ENCODE results near the gene SLC39A10.
"Not testable (repeated sequence)": the region's sequence is repeated elsewhere in the genome, so short reads cannot be mapped to it uniquely, and the experiment has no call there.

Gene SLC39A10, protein sequence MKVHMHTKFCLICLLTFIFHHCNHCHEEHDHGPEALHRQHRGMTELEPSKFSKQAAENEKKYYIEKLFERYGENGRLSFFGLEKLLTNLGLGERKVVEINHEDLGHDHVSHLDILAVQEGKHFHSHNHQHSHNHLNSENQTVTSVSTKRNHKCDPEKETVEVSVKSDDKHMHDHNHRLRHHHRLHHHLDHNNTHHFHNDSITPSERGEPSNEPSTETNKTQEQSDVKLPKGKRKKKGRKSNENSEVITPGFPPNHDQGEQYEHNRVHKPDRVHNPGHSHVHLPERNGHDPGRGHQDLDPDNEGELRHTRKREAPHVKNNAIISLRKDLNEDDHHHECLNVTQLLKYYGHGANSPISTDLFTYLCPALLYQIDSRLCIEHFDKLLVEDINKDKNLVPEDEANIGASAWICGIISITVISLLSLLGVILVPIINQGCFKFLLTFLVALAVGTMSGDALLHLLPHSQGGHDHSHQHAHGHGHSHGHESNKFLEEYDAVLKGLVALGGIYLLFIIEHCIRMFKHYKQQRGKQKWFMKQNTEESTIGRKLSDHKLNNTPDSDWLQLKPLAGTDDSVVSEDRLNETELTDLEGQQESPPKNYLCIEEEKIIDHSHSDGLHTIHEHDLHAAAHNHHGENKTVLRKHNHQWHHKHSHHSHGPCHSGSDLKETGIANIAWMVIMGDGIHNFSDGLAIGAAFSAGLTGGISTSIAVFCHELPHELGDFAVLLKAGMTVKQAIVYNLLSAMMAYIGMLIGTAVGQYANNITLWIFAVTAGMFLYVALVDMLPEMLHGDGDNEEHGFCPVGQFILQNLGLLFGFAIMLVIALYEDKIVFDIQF

DNA sequence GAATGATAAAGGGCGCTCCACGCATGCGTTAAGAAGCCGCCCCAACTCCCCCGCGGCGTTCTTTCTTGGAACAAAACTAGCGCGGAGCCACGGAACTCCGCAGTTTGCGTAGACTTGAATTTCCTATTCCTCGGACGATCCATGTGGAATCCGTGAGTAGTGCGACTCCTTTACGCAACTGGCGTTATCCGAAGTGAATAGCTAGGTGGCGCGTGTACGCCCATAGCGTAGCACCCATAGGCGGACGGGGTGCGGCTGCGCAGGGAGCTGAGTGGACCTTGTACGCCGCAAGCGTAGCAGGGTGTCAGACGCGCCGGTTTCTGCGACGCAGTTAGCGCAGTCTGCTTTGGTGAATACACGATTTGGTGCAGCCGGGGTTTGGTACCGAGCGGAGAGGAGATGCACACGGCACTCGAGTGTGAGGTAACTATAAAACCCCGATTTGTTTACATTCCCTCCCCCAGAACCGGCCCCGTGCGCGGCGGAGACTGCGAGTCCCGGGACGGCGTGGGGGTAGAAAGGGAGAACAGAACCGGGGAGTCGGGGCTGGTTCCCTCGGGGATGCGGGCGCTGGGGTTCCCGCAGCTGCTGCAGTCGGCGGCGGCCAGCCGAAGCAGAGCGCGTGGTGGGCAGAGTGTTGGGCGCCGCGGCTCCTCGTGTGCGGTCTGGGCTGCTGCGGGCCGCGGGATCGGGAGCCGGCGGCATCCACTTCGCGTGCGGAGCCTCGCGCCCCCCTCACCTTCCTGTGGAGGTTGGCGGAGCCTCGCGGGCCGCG lies at the start of gene SLC39A10:
Gene SLC39A10 (plus strand): TSS at position 368 of the 775 bp plus-strand sequence. CDS start 22,817 bp downstream, outside the sequence.
- peak; percentile 53 for DNase-seq

DNA sequence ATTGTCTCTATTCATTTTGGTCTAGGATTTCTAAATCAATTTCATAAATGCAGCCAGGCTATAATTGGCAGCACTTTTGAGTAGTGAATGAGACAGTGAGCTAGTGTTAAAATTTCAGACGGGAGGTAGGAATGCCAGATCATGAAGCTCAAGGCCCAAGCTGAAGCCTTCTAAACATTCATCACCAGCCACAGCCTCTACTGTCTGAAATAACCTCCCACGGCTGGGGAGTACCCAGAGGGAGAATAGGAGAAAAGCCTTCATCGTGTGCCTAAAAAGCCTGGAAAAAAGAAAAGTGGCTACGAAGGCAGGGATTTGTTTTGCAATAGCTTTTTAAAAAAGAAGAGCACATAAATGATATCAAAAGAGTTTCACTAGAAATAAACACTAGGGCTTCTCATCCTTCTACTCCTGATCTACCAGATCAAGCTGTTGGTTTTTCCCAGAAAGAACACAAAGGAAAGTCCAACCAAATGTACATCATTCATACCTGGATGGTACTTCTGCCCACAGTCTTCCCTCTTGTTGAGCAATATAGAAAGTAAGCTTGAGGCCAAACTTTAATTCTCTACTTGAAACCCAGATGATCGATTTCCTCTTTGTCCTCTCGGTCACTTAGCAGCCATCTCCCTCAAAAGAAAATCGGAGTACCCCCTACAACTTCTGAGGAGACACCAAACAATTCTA lies 48.1 kb upstream of the SLC39A10 start:
- no peak for DNase-seq

DNA sequence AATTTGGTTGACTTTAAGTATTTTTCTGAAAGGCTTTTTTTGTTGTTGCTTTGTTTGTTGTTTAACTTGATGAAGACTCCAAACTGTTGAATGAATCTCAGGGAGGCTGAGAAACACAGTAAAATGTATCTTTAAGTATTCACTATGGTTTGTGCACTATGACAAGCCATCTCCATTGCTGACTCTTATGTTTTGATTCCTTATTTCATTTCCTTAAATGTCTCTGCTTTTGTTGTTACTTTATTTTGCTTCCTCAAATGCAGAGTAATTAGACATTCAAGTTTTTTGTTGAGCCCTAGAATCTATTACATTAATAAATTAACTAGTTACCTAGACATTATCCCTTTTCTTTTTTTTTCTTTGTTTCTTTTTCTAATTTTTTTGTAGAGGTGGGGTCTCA lies 46.3 kb upstream of the SLC39A10 start:
- DNase-seq = no peak

DNA sequence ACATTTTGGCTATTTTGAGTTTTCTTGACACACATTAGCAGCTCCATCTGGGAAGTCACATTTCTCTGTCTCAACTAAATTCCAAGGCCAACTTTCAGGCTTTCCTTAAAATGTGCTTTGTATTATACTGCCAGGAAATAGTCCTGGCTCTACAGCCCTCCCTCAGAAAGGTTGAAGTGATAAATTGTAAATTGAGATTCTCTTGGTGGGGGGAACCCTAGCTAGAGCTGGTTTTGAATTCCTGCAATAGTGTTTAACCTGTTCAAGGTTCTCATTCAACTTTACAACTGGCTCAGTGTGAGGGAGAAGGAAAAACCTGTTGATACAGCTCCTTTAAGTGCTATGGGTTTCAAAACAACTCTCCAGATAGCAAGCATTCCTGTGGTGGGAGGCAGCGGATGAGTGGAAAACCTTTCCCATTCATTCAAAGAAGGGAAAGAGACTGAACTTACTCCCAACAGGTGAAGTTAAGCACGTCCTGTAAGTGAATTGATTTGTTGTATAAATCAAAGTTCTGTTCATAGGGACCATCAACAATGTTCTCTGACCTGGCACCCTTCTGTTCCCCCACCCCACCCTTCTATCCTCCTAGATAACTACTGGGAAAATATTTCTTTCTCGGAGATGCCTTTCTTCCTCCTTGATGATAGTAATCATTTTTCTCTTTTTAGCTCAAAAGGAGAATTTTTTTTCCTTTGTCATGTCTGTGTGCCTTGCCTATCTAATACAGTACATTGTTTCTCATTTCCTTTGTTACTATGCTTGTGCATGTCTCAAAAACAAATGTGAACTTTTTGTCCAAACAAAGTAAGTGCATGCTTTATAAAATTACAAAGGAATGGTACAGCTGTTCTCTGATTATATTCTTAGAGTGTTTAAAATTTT lies 44.2 kb upstream of the SLC39A10 start:
- no peak for DNase-seq

DNA sequence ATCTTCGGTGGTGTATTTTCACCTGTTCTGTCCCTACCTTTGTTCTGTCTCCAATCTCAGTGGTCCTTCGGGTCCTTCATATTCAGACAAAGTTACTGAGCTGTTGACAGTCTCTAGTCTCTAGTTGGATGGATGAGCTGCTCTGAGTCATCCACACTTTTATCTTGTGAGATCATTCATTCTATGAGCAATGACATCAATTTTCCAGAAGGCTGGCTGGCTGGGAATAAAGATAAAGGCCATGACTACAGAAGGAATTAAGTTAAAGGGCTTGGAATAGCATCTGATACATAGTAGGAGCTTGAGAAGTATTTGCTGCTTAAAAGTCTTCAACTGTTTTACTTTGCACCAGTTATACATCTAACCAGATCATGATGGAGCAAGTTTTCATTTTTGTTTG lies 43.1 kb upstream of the SLC39A10 start:
- no peak for DNase-seq

DNA sequence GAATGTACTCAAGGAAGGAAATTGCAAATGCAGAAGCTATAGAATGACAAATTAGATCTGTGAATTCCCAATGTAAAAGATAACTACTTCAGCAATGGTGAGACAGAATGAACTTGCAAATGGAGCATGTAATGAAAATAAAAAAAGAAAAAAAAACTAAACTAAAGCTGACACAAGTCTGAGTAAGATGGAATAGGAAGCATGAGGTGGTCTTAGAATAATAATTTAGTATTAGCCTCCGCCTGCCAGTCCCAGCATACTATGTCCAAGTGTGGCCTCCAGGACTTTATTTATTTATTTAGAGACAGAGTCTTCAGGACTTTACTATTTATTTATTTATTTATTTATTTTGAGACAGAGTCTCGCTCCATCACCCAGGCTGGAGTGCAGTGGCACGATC lies 37.4 kb upstream of the SLC39A10 start:
- no peak for DNase-seq

DNA sequence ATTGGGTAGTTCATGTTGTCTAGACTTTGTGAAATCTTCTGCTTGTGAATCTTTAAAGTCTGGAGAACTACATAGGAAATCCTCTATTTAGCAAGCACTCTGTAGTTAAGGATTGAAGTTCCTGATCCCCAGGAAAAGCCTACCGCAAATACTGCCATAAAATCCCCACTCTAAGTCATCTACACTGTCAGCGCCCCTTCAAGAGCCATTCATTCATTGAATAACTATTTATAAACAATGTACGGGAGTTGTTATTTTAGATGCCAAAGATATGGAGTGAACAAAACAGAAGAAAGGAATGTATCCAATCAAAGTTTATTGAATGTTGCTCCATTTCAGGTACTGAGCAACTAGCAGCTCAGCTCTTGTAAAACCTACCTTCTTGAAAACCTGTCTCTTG lies 36.5 kb upstream of the SLC39A10 start:
- DNase-seq = no peak

DNA sequence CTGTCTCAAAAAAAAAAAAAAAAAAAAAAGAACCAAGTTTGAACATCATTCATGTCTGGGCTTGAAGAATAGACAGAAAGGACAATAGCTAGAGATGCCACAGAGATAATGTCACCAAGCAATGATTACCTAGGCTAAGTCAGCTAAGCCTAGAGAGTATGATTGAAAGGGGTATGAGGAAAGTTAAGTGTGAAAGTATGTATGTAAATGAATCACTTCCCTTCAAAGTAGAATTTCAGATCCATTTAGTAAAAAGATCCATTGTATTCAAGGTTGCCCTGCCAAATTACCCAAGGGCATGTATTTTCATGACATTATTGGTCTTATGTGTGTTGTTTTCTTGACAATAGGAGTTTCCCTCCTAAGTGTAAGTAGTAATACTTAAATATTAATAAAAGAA lies 34.1 kb upstream of the SLC39A10 start:
- no peak for DNase-seq

DNA sequence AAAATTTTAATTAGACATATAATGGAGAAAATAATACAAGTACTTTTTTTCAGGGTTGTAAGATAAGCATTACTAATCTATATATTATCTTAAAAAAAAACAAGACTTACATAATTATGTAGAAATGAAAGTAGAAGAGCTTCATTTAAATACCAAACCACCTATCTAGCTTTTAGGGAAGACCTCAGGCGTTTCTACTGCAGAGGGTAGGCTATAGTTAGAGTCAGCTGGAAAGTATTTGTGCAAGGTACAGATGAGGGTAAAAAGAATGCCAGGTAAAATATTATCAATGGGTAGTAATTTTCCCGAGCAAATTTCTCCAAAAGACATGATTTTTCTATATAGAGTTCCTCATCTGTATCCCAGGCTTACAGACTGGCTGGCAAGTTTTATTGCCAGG lies 30.5 kb upstream of the SLC39A10 start:
- DNase-seq = no peak

DNA sequence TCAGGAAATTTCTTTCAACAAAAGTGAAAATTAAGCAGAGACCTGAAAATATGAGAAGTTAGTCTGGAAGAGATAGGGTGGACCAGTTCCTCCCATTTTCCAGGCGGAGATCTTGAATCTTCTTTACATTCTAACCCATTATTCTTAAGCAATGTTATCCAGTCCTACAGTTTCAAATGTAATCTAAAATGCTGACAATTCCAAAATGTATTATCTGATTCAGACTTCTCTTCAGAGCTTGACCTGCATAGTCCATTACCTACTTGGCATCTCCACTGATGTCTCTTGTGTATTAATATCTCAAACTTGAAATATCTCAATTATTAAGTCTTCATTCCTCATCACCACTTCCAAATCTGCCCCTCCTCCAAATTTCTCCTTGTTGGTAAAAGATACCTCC lies 28.4 kb upstream of the SLC39A10 start:
- DNase-seq = no peak

DNA sequence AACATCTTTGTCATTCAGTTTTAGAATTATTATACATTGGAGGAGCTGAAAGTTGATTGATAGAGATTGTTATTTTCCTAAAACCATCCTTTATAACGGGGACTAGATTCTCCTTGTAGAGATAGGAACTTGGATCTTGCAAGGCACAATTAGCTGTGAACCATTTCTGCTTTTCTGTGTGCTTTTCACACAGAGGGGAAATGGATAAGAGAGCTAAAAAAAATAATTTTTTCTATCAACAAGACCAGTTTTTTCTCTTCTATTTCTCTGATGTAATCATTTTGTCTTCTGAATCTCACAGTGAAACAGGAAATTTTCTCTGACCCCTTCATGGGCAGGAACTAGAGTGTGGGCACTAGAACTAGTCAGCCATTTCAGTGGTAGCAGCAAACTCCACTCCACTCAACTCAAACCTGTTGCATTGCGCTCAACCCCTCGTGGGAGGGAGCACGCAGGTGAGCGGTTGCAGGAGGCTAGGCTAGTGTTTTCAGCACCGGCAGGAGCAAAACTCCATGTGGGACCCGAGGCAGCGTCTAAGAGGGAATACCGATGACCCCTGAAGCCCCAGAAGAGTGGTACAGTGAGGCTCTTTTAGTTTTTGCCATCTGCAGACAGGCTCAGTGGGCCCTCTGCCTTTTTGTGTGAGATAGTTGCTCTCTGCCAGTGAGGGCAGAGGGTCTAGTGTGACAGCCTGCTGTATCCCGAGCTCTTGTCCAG lies 24.0 kb upstream of the SLC39A10 start:
- no peak for DNase-seq

DNA sequence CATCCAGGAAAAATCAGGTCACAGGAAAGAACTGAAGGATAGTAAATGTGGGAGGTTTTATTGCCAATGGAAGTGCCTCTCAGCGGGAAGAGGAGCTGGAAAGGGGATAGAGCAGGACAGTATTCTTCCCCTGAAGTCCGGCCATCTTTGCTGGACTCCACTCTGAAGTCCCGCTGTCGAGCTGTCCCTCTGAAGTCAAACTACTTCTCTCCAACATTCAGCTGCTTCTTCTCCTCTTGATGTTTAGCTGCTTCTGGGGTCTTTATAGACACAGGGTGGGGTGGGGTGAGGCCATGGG lies 23.5 kb upstream of the SLC39A10 start:
- DNase-seq = no peak

DNA sequence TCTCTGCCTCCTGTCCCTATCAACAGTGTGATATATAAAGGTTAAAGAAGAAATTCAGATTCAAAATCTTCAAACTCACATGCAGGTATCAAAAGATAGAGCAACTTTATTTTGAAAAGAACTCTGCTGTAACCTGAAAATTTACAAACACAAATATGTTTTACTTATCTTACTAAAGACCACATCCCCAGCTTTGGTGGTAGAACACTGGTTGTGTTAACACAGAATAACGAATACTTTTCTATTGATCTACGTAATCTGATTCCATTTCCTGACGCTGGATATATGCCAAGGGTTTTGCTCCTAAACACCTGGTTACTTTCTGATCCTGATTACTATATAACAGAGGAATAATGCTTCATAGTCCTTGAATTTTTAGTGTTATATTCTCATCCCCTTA lies 23.1 kb upstream of the SLC39A10 start:
- no peak for DNase-seq

DNA sequence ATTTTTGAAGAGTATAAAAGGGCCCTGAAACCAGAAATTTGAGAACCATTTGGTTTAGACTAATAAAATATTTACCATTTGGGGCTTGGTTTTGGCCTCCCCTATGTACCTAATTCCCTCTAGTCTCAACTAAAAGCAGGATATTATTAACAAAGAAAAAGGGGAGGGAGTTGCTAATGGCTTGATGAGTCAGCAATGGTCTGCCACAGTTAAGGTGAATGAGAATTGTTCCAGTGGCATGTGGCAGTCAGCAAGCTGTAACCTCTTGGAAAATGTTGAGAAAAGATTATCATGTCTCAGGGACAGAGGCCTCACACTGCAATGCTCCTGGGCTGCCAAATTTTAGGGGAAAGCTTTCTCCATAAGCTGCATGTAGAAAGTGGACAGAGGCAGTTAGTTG lies 20.1 kb upstream of the SLC39A10 start:
- no peak for DNase-seq

DNA sequence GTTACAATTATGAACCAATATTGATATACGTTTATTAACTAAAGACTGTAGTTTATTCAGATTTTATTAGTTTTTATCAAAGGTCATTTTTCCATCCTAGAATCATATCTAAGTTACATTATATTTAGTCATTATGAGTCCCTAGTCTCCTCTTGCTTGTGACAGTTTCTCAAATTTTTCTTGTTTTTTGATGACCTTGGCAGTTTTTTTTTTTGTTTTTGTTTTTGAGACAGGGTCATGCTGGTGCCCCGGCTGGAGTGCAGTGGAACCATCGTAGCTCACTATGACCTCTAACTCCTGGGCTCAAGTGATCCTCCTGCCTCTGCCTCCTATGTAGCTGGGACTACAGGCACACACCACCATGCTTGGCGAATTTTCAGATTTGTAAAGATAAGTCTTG lies 18.3 kb upstream of the SLC39A10 start:
- no peak for DNase-seq

DNA sequence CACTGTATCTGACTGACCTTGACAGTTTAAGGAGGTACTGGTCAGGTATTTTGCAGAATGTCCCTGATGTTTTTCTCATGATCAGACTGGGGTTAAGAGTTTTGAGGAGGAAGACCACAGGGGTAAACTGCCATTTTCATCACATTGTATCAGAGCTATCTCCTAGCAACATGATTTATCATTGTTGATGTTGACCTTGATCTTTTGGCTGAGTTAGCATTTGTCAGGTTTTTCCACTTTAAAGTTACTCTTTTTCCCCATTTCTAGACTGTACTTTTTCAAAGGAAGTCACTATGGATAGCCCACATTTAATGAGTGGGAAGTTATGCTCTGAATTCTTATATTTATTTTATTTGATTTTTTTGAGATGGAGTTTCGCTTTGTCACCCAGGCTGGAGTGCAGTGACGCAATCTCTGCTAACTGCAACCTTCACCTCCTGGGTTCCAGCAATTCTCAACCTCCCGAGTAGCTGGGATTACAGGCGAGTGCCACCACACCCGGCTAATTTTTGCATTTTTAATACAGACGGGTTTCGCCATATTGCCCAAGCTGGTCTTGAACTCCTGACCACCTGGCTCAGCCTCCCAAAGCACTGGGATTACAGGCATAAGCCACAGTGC lies 17.7 kb upstream of the SLC39A10 start:
- DNase-seq = no peak

DNA sequence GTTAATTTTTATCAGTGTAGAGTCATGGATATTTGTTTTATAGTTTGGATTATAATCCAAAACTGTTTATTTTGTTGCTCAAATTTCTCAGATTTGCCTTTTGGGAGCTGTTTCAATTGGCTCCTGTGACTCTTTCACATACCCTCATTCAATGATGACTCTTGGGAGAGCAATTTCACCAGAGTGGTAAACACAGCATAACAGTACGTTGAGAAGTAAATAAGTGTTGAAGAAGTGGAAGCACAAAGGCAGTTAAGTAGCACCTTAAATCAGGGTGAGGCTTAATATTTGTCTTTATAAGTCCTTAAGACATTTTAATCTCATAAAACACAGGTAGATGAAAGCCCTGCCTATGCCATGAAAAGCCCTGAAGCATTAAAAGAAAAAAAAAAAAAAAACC lies 17.1 kb upstream of the SLC39A10 start:
- no peak for DNase-seq

DNA sequence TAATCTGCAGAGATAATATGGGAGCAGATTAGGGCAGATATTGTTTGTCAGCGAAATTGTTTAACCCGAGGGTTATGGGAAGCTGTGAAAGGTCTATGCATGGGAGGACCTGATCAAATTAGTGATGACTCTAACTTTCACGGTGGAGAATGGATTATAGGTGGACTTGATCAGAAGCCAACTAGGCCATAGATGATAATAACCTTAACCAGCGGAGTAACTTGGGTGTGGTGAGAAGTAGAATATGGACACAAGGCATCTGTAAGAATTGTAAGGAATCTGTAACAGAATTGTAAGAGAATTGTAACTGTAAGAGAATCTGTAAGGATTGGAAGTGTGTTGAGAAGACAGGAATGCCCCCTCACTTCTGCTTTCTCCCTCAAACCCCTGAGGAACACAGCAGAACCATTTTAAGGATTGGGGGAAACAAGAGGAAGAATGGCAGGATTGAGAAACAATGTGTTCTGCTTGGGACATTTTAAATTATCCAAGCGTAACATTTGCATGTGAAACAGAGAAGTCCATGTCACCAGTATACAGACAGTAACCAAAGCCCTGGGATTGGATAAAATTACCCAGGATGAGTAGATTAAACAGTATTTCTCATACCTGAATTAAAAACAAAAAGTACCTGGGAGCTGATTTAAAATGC lies 14.9 kb upstream of the SLC39A10 start:
- DNase-seq = no peak

DNA sequence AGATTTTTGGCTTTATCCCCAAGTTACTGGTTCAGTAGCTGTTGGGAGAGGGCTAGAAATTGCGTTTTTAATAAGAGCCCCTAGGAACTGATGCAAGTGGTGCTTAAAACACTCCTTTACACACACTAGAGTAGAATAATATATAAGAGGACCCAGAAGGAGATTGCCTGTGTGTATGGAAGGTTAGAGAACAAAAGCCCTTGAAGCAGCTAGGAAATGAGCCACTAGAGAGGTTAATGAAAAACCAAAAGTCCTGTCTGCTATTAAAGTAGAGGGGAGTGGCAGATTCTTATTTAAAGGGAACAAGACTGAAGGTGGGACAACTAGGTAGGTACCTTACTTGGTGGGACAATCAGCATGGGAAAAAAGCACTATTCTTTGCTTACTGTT lies 14.4 kb upstream of the SLC39A10 start:
- DNase-seq = no peak

DNA sequence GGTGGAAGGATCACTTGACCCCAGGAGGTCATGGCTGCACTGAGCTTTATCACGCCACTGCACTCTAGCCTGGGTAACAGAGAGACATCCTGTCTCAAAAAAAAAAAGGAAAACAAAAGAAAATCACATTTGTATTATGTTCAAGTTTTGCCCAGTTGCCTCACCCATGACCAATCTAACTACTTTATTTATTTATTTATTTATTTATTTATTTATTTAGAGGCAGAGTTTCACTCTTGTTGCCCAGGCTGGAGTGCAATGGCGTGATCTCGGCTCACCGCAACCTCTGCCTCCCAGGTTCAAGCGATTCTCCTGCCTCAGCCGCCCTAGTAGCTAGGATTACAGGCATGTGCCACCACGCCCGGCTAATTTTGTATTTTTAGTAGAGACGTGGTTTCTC lies 12.3 kb upstream of the SLC39A10 start:
- DNase-seq = not testable (repeated sequence)
